K562 (cell line): Measurements from ENCODE around the gene RFX7. TPM values are rescaled to one million over a fixed set of nuclear protein-coding genes. Genes with fewer than 3 reads are reported as not detected.

Experiments
- ATAC-seq: fragments of 200-7000 bp; cut with Tn5 transposase; 3 replicates; pipeline ENCODE4 v1.9.1; 2020; ENCODE audit warnings: moderate library complexity
- BruUV-seq: library from RNA; stranded (reverse); fragments of 400-500 nt; replicated peaks from 2 replicates; lab custom pipeline; 2021; lab: Mats Ljungman, UMichigan
- CTCF ChIA-PET: fragments of 300-600 bp; formaldehyde crosslinking; extraction: SDS; loops from one replicate; lab custom pipeline; 2021; ENCODE audit warnings: low intra/inter-chr PET ratio; lab: Yijun Ruan, JAX
- POLR2A ChIA-PET: fragments of 300-600, 350-650 bp; sonication (Branson Sonifier 250); formaldehyde crosslinking; extraction: SDS; loops from one replicate; lab custom pipeline; 2021; ENCODE audit warnings: antibody characterized with exemption, inconsistent platforms; lab: Yijun Ruan, JAX
- DNase-seq, 4 experiments: peaks; one replicate each; pipeline versions ENCODE4 v3.0.0 to v3.0.0-alpha.2; 2011 to 2018; ENCODE audit warnings: low spot score in 3 of 4, mixed read lengths in 3 of 4; ENCODE audit errors: extremely low read depth in 1 of 4
- FAIRE-seq: peaks from 2 replicates; lab custom pipeline; 2011; peaks lifted over from hg19 to GRCh38; lab: Jason Lieb, UNC
- H2AFZ ChIP-seq: 2 replicates; pipeline ENCODE4 v1.6.0; 2011; ENCODE audit warnings: low read depth, low read length, control low read depth, inconsistent platforms
- H3K27ac ChIP-seq: fragments of 200-600 bp; 3 replicates; pipeline ENCODE4 v1.8.0; 2011; ENCODE audit warnings: low read depth, mild to moderate bottlenecking, control low read depth, inconsistent platforms, low read length, moderate library complexity, mixed read lengths; ENCODE audit errors: extremely low read depth
- H3K27me3 ChIP-seq, 2 experiments: fragments of 300-600 bp in 1 of 2; 2 replicates in 1 of 2; 3 replicates in 1 of 2; pipeline versions ENCODE4 v1.6.0 to v1.8.0; 2011; ENCODE audit warnings: inconsistent platforms in 2 of 2, low read length in 2 of 2, mild to moderate bottlenecking in 1 of 2, mixed read lengths in 1 of 2, moderate library complexity in 1 of 2; ENCODE audit not compliant: control insufficient read depth in 2 of 2, insufficient read depth in 2 of 2
- H3K36me3 ChIP-seq: fragments of 300-600 bp; 3 replicates; pipeline ENCODE4 v1.8.0; 2011; ENCODE audit warnings: mild to moderate bottlenecking, low read length, inconsistent platforms; ENCODE audit not compliant: control insufficient read depth, insufficient read depth
- H3K4me1 ChIP-seq, 2 experiments: fragments of 200-600 bp in 1 of 2; replicated peaks in 1 of 2; 2 replicates in 1 of 2; 3 replicates in 1 of 2; pipeline versions ENCODE4 v1.5.1 to v1.8.0; 2011; ENCODE audit warnings: inconsistent platforms in 2 of 2, low read length in 2 of 2, mild to moderate bottlenecking in 1 of 2, mixed read lengths in 1 of 2, moderate library complexity in 1 of 2; ENCODE audit not compliant: control insufficient read depth in 2 of 2, insufficient read depth in 2 of 2
- H3K4me2 ChIP-seq: 2 replicates; pipeline ENCODE4 v1.6.1; 2011; ENCODE audit warnings: low read length, control low read depth, inconsistent platforms, mixed read lengths; ENCODE audit not compliant: insufficient read depth
- H3K4me3 ChIP-seq: fragments of 200-600 bp; sonication (generic), shearing (Covaris generic); 2 replicates; pipeline ENCODE4 v1.5.1; 2016; ENCODE audit warnings: control low read depth, inconsistent platforms
- H3K79me2 ChIP-seq: fragments of 200-600 bp; 3 replicates; pipeline ENCODE4 v1.8.0; 2011; ENCODE audit warnings: low read length, inconsistent platforms; ENCODE audit not compliant: control insufficient read depth, insufficient read depth
- H3K9ac ChIP-seq, 2 experiments: 2 replicates each; pipeline versions ENCODE4 v1.6.0 to v1.6.1; 2011; ENCODE audit warnings: low read depth in 2 of 2, low read length in 2 of 2, control low read depth in 1 of 2, inconsistent platforms in 1 of 2, mild to moderate bottlenecking in 1 of 2, mixed read lengths in 1 of 2; ENCODE audit not compliant: insufficient read depth in 1 of 2
- H3K9me1 ChIP-seq: one replicate; pipeline ENCODE4 v1.6.0; 2011; ENCODE audit warnings: inconsistent platforms, mild to moderate bottlenecking, low read length, moderate library complexity; ENCODE audit not compliant: control insufficient read depth, insufficient read depth
- H3K9me3 ChIP-seq: replicated peaks from 2 replicates; pipeline ENCODE4 v1.5.1; 2011; ENCODE audit warnings: low read depth, low read length, inconsistent platforms; ENCODE audit not compliant: control insufficient read depth, insufficient read depth
- H4K20me1 ChIP-seq: replicated peaks from 2 replicates; pipeline ENCODE4 v1.6.1; 2011; ENCODE audit warnings: low read length, inconsistent platforms, mixed read lengths; ENCODE audit not compliant: control insufficient read depth, insufficient read depth
- C11orf30 ChIP-seq: fragments of 450-650 bp; IDR thresholded peaks from 2 replicates; pipeline ENCODE4 v1.6.1; 2016; ENCODE audit warnings: low read depth, mild to moderate bottlenecking
- HOXB6 ChIP-seq: fragments of 250-450 bp; sonication (Bioruptor Pico); IDR thresholded peaks from 2 replicates; pipeline ENCODE4 v1.5.1; 2022; ENCODE audit warnings: mild to moderate bottlenecking, borderline replicate concordance
- KDM1A ChIP-seq, 2 experiments: fragments of 450-650 bp; IDR thresholded peaks; 2 replicates each; pipeline ENCODE4 v1.6.1; 2016; ENCODE audit warnings: mild to moderate bottlenecking in 2 of 2
- MCM3 ChIP-seq: fragments of 450-650 bp; IDR thresholded peaks from 2 replicates; pipeline ENCODE4 v1.6.1; 2016
- PTTG1 ChIP-seq: fragments of 450-650 bp; IDR thresholded peaks from 2 replicates; pipeline ENCODE4 v1.6.1; 2016; ENCODE audit warnings: low read depth, mild to moderate bottlenecking, missing genetic modification characterization, missing compliant biosample characterization
- RB1 ChIP-seq: fragments of 450-650 bp; IDR thresholded peaks from 2 replicates; pipeline ENCODE4 v1.6.1; 2017; ENCODE audit warnings: low read depth, mild to moderate bottlenecking
- RBM15 ChIP-seq: fragments of 200-400 bp; formaldehyde crosslinking; IDR thresholded peaks from 2 replicates; pipeline ENCODE4 v1.6.1; 2018; ENCODE audit warnings: mild to moderate bottlenecking, low read length, moderate library complexity; ENCODE audit not compliant: insufficient read depth
- TBP ChIP-seq: optimal IDR thresholded peaks from 2 replicates; pipeline ENCODE3; 2011; ENCODE audit warnings: low read depth, low read length, improper control_type of control experiment
- TEAD2 ChIP-seq: fragments of 450-650 bp; IDR thresholded peaks from 2 replicates; pipeline ENCODE4 v1.6.1; 2016; ENCODE audit warnings: missing genetic modification characterization, control low read depth, missing compliant biosample characterization
- ZNF431 ChIP-seq: sonication (generic); formaldehyde crosslinking; IDR thresholded peaks from 2 replicates; pipeline ENCODE4 v1.8.0; 2022; ENCODE audit warnings: mild to moderate bottlenecking, missing genetic modification reagents
- WGBS: fragments of 100-300 bp; shearing (Covaris generic); methylation state at CpG from one replicate; pipeline ENCODE4 v1.1.6; 2016; ENCODE audit warnings: low coverage, mixed read lengths; ENCODE audit not compliant: insufficient coverage; ENCODE audit errors: missing lambda C conversion rate; 5-methylcytosine and 5-hydroxymethylcytosine counted together
- in situ Hi-C: fragments of 300-500 bp; cut with MboI; formaldehyde crosslinking; loops from 4 replicates; pipeline ENCODE4 v1.15.0; 2018; ENCODE audit warnings: inconsistent platforms, mixed read lengths
- intact Hi-C: fragments of 100-400 bp; cut with micrococcal nuclease; formaldehyde crosslinking; loops from 2 replicates; pipeline ENCODE4 v1.14.2; 2022
- polyA plus RNA-seq, 8 experiments: library from polyadenylated mRNA; depleted of rRNA in 4 of 8; stranded (reverse) in 5 of 8; unstranded in 3 of 8; fragments of >200 nt; fragmentation: Nextera tagmentation in 2 of 8; fragmentation: Illumina TruSeq in 1 of 8; extraction: Ambion mirVana in 2 of 8; extraction: Trizol in 1 of 8; gene quantifications; 2 replicates each; pipeline versions ENCODE4 v1.2.1 to v1.2.3, GENCODE V29; 2011 to 2014; ENCODE audit warnings: inconsistent platforms in 1 of 8, missing spikeins in 1 of 8
- total RNA-seq, 7 experiments: library from RNA; depleted of rRNA in 6 of 7; stranded (reverse); fragments of >200 nt in 6 of 7; fragmentation: Illumina TruSeq in 2 of 7; extraction: Trizol in 2 of 7; gene quantifications; 2 replicates each; pipeline versions ENCODE4 v1.2.1 to v1.2.3, GENCODE V29; 2011 to 2021; ENCODE audit warnings: low replicate concordance in 1 of 7
- TF ChIP-seq, protein P1 (sequence below): fragments of 150-350 bp; conservative IDR thresholded peaks from 2 replicates; pipeline ENCODE4 v1.6.1; 2014; ENCODE audit warnings: low read length
- TF ChIP-seq, protein P2 (sequence below): fragments of 250-450 bp; sonication (Bioruptor Pico); IDR thresholded peaks from 2 replicates; pipeline ENCODE4 v1.4.0; 2020; ENCODE audit warnings: mild to moderate bottlenecking, moderate library complexity, borderline replicate concordance
- TF ChIP-seq, protein P3 (sequence below), 2 experiments: IDR thresholded peaks in 1 of 2; conservative IDR thresholded peaks in 1 of 2; 2 replicates each; pipeline ENCODE4 v1.6.1; 2016; ENCODE audit warnings: low read depth in 2 of 2, mild to moderate bottlenecking in 1 of 2, missing compliant biosample characterization in 1 of 2, missing genetic modification characterization in 1 of 2, moderate library complexity in 1 of 2
- TF ChIP-seq, protein P4 (sequence below): sonication (generic); formaldehyde crosslinking; IDR thresholded peaks from 2 replicates; pipeline ENCODE4 v1.8.0; 2022; ENCODE audit warnings: mild to moderate bottlenecking, missing genetic modification reagents

RFX7 gene
- total and polyA plus RNA-seq, 9 of the 15 experiments (the other 6 are each of a cell fraction or from before 2014, with no cell fraction given): 2.4 to 17.9 (median 6.3) TPM

- ATAC-seq: peak; percentile 58; the same call in 1 of the 3 replicates
- H3K79me2 ChIP-seq: peaks cover 88% of the 10 kb centered on the region
- TF ChIP-seq ZNF431 (CRISPR knock-in tag) (no peak), RBM15 (no peak), TEAD2 (no peak), TBP (no peak), C11orf30 (no peak), KDM1A (IDR thresholded peaks at IDR 0.05) (no peak), HOXB6 (CRISPR knock-in tag) (no peak), RB1 (no peak), PTTG1 (tag) (no peak), MCM3 (no peak)
- TF ChIP-seq, protein P1, sequence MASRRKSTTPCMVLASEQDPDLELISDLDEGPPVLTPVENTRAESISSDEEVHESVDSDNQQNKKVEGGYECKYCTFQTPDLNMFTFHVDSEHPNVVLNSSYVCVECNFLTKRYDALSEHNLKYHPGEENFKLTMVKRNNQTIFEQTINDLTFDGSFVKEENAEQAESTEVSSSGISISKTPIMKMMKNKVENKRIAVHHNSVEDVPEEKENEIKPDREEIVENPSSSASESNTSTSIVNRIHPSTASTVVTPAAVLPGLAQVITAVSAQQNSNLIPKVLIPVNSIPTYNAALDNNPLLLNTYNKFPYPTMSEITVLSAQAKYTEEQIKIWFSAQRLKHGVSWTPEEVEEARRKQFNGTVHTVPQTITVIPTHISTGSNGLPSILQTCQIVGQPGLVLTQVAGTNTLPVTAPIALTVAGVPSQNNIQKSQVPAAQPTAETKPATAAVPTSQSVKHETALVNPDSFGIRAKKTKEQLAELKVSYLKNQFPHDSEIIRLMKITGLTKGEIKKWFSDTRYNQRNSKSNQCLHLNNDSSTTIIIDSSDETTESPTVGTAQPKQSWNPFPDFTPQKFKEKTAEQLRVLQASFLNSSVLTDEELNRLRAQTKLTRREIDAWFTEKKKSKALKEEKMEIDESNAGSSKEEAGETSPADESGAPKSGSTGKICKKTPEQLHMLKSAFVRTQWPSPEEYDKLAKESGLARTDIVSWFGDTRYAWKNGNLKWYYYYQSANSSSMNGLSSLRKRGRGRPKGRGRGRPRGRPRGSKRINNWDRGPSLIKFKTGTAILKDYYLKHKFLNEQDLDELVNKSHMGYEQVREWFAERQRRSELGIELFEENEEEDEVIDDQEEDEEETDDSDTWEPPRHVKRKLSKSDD: no peak
- TF ChIP-seq, protein P2, sequence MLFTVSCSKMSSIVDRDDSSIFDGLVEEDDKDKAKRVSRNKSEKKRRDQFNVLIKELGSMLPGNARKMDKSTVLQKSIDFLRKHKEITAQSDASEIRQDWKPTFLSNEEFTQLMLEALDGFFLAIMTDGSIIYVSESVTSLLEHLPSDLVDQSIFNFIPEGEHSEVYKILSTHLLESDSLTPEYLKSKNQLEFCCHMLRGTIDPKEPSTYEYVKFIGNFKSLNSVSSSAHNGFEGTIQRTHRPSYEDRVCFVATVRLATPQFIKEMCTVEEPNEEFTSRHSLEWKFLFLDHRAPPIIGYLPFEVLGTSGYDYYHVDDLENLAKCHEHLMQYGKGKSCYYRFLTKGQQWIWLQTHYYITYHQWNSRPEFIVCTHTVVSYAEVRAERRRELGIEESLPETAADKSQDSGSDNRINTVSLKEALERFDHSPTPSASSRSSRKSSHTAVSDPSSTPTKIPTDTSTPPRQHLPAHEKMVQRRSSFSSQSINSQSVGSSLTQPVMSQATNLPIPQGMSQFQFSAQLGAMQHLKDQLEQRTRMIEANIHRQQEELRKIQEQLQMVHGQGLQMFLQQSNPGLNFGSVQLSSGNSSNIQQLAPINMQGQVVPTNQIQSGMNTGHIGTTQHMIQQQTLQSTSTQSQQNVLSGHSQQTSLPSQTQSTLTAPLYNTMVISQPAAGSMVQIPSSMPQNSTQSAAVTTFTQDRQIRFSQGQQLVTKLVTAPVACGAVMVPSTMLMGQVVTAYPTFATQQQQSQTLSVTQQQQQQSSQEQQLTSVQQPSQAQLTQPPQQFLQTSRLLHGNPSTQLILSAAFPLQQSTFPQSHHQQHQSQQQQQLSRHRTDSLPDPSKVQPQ: no peak
- TF ChIP-seq, protein P3, sequence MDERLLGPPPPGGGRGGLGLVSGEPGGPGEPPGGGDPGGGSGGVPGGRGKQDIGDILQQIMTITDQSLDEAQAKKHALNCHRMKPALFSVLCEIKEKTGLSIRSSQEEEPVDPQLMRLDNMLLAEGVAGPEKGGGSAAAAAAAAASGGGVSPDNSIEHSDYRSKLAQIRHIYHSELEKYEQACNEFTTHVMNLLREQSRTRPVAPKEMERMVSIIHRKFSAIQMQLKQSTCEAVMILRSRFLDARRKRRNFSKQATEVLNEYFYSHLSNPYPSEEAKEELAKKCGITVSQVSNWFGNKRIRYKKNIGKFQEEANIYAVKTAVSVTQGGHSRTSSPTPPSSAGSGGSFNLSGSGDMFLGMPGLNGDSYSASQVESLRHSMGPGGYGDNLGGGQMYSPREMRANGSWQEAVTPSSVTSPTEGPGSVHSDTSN (CRISPR knock-in tag; IDR thresholded peaks at IDR 0.05; ENCODE audit: low read depth): no peak
- TF ChIP-seq, protein P3 (tag; conservative IDR thresholded peaks at IDR 0.05; ENCODE audit: low read depth): no peak
- TF ChIP-seq, protein P4, sequence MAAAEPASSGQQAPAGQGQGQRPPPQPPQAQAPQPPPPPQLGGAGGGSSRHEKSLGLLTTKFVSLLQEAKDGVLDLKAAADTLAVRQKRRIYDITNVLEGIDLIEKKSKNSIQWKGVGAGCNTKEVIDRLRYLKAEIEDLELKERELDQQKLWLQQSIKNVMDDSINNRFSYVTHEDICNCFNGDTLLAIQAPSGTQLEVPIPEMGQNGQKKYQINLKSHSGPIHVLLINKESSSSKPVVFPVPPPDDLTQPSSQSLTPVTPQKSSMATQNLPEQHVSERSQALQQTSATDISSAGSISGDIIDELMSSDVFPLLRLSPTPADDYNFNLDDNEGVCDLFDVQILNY (CRISPR knock-in tag): no peak
These were observed 35.5 kb downstream of the RFX7 start for GRCh38 chr15:56208185-56208584.

More at GRCh38 chr15:56208185-56208584, 35.5 kb downstream of the RFX7 start:
- CTCF ChIA-PET: no interaction called here
- BruUV-seq: no TSS peak
- Histone ChIP-seq H3K27me3 (no peaks in the 10 kb centered on the region), H3K9me1 (no peaks in the 10 kb centered on the region), H3K36me3 (0 out of 3 replicates have a peak, but pooled peaks cover 4% of the 10 kb centered on the region), H3K9me3 (no peaks in the 10 kb centered on the region), H3K9ac (no peak overlapping the region), H3K4me1 (peaks cover 0 to 2% of the 10 kb centered on the region in 2 experiments; a peak in 2 of 5 replicates), H2AFZ (no peak overlapping the region), H3K4me2 (no peak overlapping the region), H4K20me1 (no peaks in the 10 kb centered on the region), H3K27ac (no peak overlapping the region), H3K4me3 (no peak overlapping the region)
- peak in 1 of 4 experiments; percentile 5 for DNase-seq
- WGBS: 37% methylated on average over 2 of the region's 2 CpGs
- POLR2A ChIA-PET: interaction anchor here (1.1 to 1.9 kb wide), 2 partner anchors 8 to 28 kb away, joined by 3 to 4 read pairs; no protein-coding TSS in a partner anchor
- no peak for FAIRE-seq
- in situ Hi-C loops: no loop called here
- intact Hi-C loops: no loop called here
